Umbilical cord (tissue), 2 donors: Measurements from ENCODE around the gene VWA5B2. TPM values are rescaled to one million over a fixed set of nuclear protein-coding genes. Genes with fewer than 3 reads are reported as not detected.

Experiments
- DNase-seq: peaks from one replicate; pipeline ENCODE4 v3.0.0-alpha.2; 2015; ENCODE audit warnings: low spot score
- total RNA-seq: library from RNA; depleted of rRNA; stranded (reverse); fragments of >200 nt; gene quantifications from one replicate; pipeline ENCODE4 v1.2.3, GENCODE V29; 2014; ENCODE audit warnings: low replicate concordance; ENCODE audit not compliant: insufficient read depth

VWA5B2 gene
- total RNA-seq, 1 donor from 2014 or later = 1.7 TPM

- DNase-seq = no peak
Measured at GRCh38 chr3:184223946-184224345, 5.4 kb upstream of the VWA5B2 start.

GRCh38 chr3:184227481-184227935, 1.9 kb upstream of the VWA5B2 start:
- DNase-seq = no peak

GRCh38 chr3:184228376-184229137, 828 bp upstream of the VWA5B2 start:
- DNase-seq = no peak

GRCh38 chr3:184230081-184230602, 757 bp downstream of the VWA5B2 start:
- no peak for DNase-seq

GRCh38 chr3:184230603-184231528, 1.5 kb downstream of the VWA5B2 start:
- DNase-seq = no peak

- no peak for DNase-seq
Measured at GRCh38 chr3:184231671-184232070, 2.3 kb downstream of the VWA5B2 start.

GRCh38 chr3:184233127-184233843, 3.9 kb downstream of the VWA5B2 start:
- DNase-seq = no peak

- no peak for DNase-seq
Measured at GRCh38 chr3:184234224-184234623, 4.8 kb downstream of the VWA5B2 start.

GRCh38 chr3:184234671-184235380, 5.4 kb downstream of the VWA5B2 start:
- no peak for DNase-seq

GRCh38 chr3:184235381-184236032, 6.1 kb downstream of the VWA5B2 start:
- DNase-seq = no peak

GRCh38 chr3:184236033-184236410, 6.6 kb downstream of the VWA5B2 start:
- no peak for DNase-seq

- DNase-seq = no peak
Measured at GRCh38 chr3:184236636-184237035, 7.3 kb downstream of the VWA5B2 start.

- DNase-seq = no peak
Measured at GRCh38 chr3:184237211-184237610, 7.8 kb downstream of the VWA5B2 start.

- no peak for DNase-seq
Measured at GRCh38 chr3:184237807-184238206, 8.4 kb downstream of the VWA5B2 start.

- DNase-seq = no peak
Measured at GRCh38 chr3:184238246-184238818, 8.9 kb downstream of the VWA5B2 start.

GRCh38 chr3:184239221-184239620, 9.8 kb downstream of the VWA5B2 start:
- no peak for DNase-seq

GRCh38 chr3:184239708-184240107, 10.3 kb downstream of the VWA5B2 start:
- no peak for DNase-seq

GRCh38 chr3:184240384-184241140, 11.2 kb downstream of the VWA5B2 start:
- DNase-seq = peak; percentile 52

- no peak for DNase-seq
Measured at GRCh38 chr3:184241141-184241446, 11.7 kb downstream of the VWA5B2 start.
